HG02870 (cell line): ENCODE measurements around the gene ROBO1.

Experiments
- ATAC-seq: cut with Tn5 transposase; IDR thresholded peaks from one replicate; pipeline ENCODE4 v1.9.1; 2021; ENCODE audit warnings: mild to moderate bottlenecking, moderate library complexity; ENCODE audit not compliant: unreplicated experiment

The ROBO1 gene

GRCh38 chr3:78860567-78860966 lies 907.2 kb downstream of the ROBO1 start:
- no peak for ATAC-seq

GRCh38 chr3:78858910-78859309 lies 908.9 kb downstream of the ROBO1 start:
- no peak for ATAC-seq

GRCh38 chr3:78858174-78858573 lies 909.6 kb downstream of the ROBO1 start:
- no peak for ATAC-seq

GRCh38 chr3:78857494-78858111 lies 910.2 kb downstream of the ROBO1 start:
- no peak for ATAC-seq

GRCh38 chr3:78856164-78856563 lies 911.6 kb downstream of the ROBO1 start:
- ATAC-seq = no peak

- no peak for ATAC-seq
Measured at GRCh38 chr3:78855190-78855589, 912.6 kb downstream of the ROBO1 start.

GRCh38 chr3:78848392-78849288 lies 919.2 kb downstream of the ROBO1 start:
- no peak for ATAC-seq

GRCh38 chr3:78847603-78848002 lies 920.2 kb downstream of the ROBO1 start:
- ATAC-seq = no peak

GRCh38 chr3:78847203-78847602 lies 920.6 kb downstream of the ROBO1 start:
- ATAC-seq = no peak

- no peak for ATAC-seq
Measured at GRCh38 chr3:78846718-78847117, 921.1 kb downstream of the ROBO1 start.

DNA sequence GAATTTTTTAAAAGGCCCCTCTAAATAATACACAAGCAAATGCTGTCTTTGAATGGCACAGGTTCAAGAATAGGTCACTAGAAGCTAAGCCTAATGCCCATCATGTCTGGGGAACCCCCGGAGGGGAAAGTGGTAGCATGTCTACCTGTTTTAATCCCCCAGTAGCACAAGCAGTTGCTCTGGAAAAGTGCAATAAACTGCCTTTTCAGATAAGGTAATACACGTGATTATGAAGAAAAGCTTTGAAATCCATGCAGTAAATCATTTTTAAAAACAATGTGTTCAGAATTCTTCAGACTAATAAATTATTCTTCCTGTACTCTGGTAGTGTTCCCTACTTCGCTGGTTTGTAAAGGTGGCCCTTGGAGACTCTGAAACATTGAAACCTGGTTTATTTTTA lies 922.2 kb downstream of the ROBO1 start:
- no peak for ATAC-seq

- ATAC-seq = no peak
Measured at GRCh38 chr3:78844307-78844706, 923.5 kb downstream of the ROBO1 start.

DNA sequence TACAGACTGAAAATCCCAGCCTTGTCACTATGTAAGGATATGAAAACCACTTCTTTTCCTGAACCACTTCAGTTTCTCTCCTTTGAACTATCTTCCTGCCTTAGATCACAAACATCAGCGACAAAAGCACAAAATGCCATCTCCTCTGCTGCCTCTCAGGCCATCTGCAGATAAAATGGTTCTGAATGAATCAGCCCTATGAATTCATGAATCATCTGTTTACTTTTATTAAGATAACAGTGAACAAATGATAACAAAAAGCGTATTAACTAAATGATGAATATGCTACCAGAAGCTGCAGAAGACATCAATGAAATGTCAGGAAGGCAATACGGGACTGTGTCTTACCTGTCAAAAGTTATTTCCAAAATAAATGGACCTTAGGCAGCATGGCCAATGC lies 928.1 kb downstream of the ROBO1 start:
- no peak for ATAC-seq

DNA sequence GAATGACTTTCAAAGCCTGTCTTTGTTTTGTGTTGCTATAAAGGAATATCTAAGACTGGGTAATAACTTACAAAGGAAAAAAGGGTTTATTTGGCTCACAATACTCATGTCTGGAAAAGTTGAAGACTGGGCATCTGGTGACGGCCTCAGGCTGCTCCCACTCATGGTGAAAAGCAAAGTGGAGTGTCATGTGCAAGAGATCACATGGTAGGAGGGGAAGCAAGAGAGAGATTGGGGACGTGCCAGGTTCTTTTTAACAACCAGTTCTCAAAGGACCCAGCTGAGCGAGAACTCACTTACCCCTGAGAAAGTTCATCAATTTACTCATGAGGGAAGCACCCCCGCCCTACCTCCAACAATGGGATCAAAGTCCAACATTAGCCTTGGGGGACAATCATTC lies 929.4 kb downstream of the ROBO1 start:
- no peak for ATAC-seq

DNA sequence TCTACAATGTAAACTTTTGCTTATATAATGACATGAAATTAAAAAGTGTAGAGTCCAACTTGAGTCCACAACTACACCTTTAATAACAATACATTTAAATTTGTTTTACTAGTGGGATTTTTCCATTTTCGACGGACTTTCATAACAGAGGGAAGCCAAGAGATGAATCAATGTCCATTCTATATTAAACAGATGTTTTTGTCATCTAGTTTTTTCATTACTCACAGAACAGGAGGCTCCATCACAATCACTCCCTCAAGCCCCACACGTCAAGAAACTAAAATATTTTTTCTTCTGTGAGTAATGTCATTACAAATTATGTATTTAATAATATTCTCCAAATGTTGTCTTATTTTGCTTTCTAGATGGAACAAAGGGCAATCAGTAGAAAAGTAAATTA lies 932.9 kb downstream of the ROBO1 start:
- ATAC-seq = no peak

DNA sequence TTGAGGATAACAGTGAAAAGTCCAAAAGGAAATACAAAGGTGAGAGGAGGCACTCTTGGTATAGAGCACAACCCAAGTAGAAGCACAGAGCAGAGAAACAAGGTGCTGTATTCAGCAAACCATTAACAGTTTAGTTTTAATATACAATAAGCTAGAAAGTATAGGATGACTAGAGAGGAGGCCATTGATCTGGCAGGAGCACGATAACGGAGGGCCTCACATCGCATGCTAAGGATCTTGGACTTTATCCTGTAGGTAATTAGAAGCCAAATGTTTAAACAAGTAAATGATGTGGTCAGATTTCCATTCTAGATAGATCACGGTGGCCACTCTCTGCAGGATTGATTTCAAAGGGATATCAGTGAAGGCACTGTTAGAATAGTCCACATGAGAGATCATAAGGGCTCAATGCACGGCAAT lies 935.0 kb downstream of the ROBO1 start:
- no peak for ATAC-seq

GRCh38 chr3:78831446-78831972 lies 936.3 kb downstream of the ROBO1 start:
- ATAC-seq = no peak

GRCh38 chr3:78830470-78830869 lies 937.3 kb downstream of the ROBO1 start:
- ATAC-seq = no peak

- no peak for ATAC-seq
Measured at GRCh38 chr3:78827618-78828017, 940.2 kb downstream of the ROBO1 start.

DNA sequence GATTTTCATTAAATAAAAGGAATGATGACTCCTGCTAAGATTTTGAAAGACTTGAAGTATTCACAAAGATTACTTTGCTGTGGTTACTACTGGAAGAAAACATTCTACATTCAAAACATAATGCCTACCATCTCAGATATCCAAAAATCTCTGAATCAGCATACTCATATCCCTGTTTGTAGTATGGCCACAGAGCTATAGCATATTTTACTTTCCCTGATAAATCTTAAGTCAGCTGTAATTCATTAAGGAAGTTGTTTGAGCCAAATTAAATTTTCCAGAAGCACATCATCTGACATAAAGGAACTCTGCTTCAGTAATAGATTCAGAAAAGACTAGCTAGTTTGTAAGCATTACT lies 942.0 kb downstream of the ROBO1 start:
- ATAC-seq = no peak

GRCh38 chr3:78825118-78825857 lies 942.5 kb downstream of the ROBO1 start:
- no peak for ATAC-seq

DNA sequence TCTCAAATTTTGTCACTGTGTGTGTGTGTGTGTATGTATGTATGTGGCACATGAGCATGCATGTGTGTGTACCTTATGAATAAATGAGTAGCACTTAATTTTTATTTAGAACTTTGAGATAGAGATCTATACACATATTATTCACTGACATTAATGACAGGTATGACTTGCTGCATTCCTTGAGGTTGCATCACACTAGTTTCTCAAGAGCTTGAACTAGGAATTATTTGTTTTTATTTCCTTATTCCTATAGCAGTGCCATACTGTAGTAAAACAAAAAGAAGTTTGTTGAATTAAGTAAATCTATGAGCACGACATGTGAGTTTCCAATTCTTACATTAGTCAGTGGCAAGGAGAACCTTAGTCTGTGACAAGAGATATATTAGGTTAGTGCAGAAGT lies 943.9 kb downstream of the ROBO1 start:
- ATAC-seq = no peak
